ENCODE data around the gene NOX5. TPM values are rescaled to one million over a fixed set of nuclear protein-coding genes. Genes with fewer than 3 reads are reported as not detected.

NOX5 gene
- total RNA-seq, 4 donors from 2014 or later: 0.33 to 2.1 (median 0.39) TPM

- no peak for TF ChIP-seq CTCF (IDR thresholded peaks at IDR 0.05; ENCODE audit: low read depth)
Observed at GRCh38 chr15:69025320-69025719, 10.8 kb downstream of the NOX5 start.

GRCh38 chr15:69026355-69026754, 11.9 kb downstream of the NOX5 start:
- no peak for TF ChIP-seq CTCF (IDR thresholded peaks at IDR 0.05; ENCODE audit: low read depth)

- no peak for TF ChIP-seq CTCF (IDR thresholded peaks at IDR 0.05; ENCODE audit: low read depth)
Observed at GRCh38 chr15:69027976-69028518, 13.6 kb downstream of the NOX5 start.

- TF ChIP-seq CTCF (IDR thresholded peaks at IDR 0.05; ENCODE audit: low read depth): no peak
Observed at GRCh38 chr15:69031013-69032001, 16.8 kb downstream of the NOX5 start.

- no peak for TF ChIP-seq CTCF (IDR thresholded peaks at IDR 0.05; ENCODE audit: low read depth)
Observed at GRCh38 chr15:69032031-69032430, 17.5 kb downstream of the NOX5 start.

- TF ChIP-seq CTCF (IDR thresholded peaks at IDR 0.05; ENCODE audit: low read depth): no peak
Observed at GRCh38 chr15:69032703-69033373, 18.3 kb downstream of the NOX5 start.

GRCh38 chr15:69034352-69034751, 19.9 kb downstream of the NOX5 start:
- TF ChIP-seq CTCF (IDR thresholded peaks at IDR 0.05; ENCODE audit: low read depth): no peak

All from subcutaneous adipose tissue (tissue), 4 donors.